GM12872 (cell line): ENCODE results near the gene CFAP74.

Experiments used
- TF ChIP-seq, protein P1 (sequence below): IDR thresholded peaks from 3 replicates; pipeline ENCODE4 v1.5.1; 2011; ENCODE audit warnings: low read depth, mild to moderate bottlenecking, low read length, moderate library complexity; ENCODE audit not compliant: insufficient read depth

Gene CFAP74

GRCh38 chr1:1924849-1925248 is 78.7 kb downstream of the CFAP74 start:
- TF ChIP-seq, protein P1, sequence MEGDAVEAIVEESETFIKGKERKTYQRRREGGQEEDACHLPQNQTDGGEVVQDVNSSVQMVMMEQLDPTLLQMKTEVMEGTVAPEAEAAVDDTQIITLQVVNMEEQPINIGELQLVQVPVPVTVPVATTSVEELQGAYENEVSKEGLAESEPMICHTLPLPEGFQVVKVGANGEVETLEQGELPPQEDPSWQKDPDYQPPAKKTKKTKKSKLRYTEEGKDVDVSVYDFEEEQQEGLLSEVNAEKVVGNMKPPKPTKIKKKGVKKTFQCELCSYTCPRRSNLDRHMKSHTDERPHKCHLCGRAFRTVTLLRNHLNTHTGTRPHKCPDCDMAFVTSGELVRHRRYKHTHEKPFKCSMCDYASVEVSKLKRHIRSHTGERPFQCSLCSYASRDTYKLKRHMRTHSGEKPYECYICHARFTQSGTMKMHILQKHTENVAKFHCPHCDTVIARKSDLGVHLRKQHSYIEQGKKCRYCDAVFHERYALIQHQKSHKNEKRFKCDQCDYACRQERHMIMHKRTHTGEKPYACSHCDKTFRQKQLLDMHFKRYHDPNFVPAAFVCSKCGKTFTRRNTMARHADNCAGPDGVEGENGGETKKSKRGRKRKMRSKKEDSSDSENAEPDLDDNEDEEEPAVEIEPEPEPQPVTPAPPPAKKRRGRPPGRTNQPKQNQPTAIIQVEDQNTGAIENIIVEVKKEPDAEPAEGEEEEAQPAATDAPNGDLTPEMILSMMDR: no peak

DNA sequence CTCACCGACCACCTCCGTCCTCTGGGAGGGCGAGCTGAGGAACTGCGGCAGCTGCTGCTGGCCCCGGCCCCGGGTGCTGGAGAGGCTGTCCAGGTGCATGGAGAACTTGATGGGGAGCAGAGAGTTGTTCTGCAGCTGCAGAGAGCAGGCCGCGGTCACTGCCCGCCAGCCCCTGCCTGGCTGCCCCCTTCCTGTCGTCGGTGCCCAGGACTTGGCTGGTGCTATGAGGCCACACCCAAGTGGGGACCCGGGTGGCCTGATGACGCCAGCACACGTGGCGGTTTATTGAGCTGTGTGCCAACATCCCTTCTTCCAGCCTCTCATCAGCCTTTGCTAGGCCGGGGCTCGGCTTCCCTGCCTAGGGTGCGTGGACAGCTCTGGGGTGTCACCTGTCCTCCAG is 79.2 kb downstream of the CFAP74 start:
- TF ChIP-seq, protein P1: no peak

GRCh38 chr1:1922956-1923833 is 80.4 kb downstream of the CFAP74 start:
- TF ChIP-seq, protein P1: no peak

DNA sequence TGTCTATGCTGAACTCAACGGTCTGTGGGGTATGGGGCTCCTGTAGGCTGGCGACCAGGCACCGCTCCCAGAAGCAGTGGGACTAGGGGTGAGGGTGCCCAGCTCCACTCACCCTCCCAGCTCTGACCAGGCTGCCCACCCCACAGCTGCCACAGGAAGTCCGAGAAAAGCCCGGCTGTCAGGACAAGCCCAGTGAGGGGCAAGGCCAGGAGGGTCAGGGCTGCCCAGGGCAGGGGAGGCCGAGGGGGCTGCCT is 81.0 kb downstream of the CFAP74 start:
- TF ChIP-seq, protein P1: no peak

GRCh38 chr1:1921901-1922701 is 81.5 kb downstream of the CFAP74 start:
- TF ChIP-seq, protein P1: no peak

DNA sequence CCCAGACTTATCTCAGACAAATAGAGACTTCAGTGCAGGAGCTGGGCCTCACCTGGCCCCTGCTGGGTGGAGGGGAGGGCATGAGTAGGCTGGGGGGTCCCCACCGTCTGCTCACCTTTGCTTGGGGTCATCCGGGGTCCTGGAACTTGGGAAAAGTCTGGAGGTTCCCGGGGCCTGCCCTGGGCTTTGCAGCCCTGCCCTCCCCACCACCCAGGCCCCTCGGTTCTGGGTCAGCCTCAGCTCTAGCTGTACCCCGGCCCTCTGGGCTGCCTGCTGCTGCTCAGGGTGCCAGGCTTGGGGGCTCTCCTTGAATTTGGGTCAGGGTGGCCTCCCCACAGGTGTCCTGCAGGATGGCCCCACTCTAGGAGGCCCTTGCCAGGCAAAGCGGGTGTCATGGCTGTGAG is 82.1 kb downstream of the CFAP74 start:
- TF ChIP-seq, protein P1: no peak

GRCh38 chr1:1920608-1921458 is 82.8 kb downstream of the CFAP74 start:
- TF ChIP-seq, protein P1: no peak
